Stomach (tissue), 4 donors: ENCODE data around the gene NOSTRIN.

Experiments used
- POLR2A ChIP-seq, 4 donors: fragments of 450-650 bp; IDR thresholded peaks; one replicate each; pipeline ENCODE4 v1.6.1; 2016; ENCODE audit warnings: antibody characterized with exemption in 4 of 4, control low read depth in 2 of 4, mild to moderate bottlenecking in 1 of 4, moderate library complexity in 1 of 4
- POLR2AphosphoS5 ChIP-seq, 3 donors: sonication (generic); formaldehyde crosslinking; IDR thresholded peaks; one replicate each; pipeline ENCODE4 v1.6.1; 2016; ENCODE audit warnings: antibody characterized with exemption in 3 of 3
- TF ChIP-seq, protein P1 (sequence below), 7 experiments: fragments of 450-650 bp in 4 of 7; fragments of 200-600 bp in 3 of 7; sonication (generic) in 3 of 7; IDR thresholded peaks; one replicate each; pipeline ENCODE4 v1.5.1; 2016 to 2019; ENCODE audit warnings: antibody characterized with exemption in 7 of 7, control low read depth in 2 of 7, mild to moderate bottlenecking in 1 of 7

DNA sequence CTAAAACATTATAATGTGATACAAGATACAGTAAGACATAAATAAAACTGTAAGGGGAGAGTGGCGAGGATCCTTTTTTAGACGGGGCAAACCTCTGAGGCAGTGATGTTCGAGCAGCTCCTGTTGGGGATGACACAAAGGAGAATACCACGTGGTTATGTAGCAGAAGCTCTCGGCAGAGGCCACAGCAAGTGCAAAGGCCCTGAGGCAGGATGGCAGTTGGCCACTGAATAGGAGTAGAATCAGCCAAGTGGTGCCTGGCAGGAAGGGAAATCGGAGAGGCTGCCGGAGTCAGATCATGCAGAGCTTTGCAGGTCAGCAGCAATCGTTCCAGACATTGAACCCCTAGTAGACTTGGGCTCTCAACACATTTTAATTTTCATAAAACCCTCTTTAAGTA is 19.1 kb downstream of the NOSTRIN start:
- no peak for TF ChIP-seq POLR2A (IDR thresholded peaks at IDR 0.05)
- TF ChIP-seq, protein P1, sequence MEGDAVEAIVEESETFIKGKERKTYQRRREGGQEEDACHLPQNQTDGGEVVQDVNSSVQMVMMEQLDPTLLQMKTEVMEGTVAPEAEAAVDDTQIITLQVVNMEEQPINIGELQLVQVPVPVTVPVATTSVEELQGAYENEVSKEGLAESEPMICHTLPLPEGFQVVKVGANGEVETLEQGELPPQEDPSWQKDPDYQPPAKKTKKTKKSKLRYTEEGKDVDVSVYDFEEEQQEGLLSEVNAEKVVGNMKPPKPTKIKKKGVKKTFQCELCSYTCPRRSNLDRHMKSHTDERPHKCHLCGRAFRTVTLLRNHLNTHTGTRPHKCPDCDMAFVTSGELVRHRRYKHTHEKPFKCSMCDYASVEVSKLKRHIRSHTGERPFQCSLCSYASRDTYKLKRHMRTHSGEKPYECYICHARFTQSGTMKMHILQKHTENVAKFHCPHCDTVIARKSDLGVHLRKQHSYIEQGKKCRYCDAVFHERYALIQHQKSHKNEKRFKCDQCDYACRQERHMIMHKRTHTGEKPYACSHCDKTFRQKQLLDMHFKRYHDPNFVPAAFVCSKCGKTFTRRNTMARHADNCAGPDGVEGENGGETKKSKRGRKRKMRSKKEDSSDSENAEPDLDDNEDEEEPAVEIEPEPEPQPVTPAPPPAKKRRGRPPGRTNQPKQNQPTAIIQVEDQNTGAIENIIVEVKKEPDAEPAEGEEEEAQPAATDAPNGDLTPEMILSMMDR (IDR thresholded peaks at IDR 0.05) = no peak
- no peak for TF ChIP-seq POLR2AphosphoS5 (IDR thresholded peaks at IDR 0.05)
